Dedifferentiated amniotic fluid mesenchymal stem cell (primary cell): ENCODE results near the gene ESPN.
"Not testable (repeated sequence)": the region's sequence is repeated elsewhere in the genome, so short reads cannot be mapped to it uniquely, and the experiment has no call there.

Experiments
- DNase-seq: peaks from one replicate; pipeline ENCODE4 v3.0.0-alpha.2; 2016; ENCODE audit errors: extremely low spot score

The ESPN gene

GRCh38 chr1:6485168-6486101, 60.9 kb downstream of the ESPN start:
- DNase-seq: no peak

- DNase-seq: peak; percentile 84
Observed at GRCh38 chr1:6486433-6487011, 61.9 kb downstream of the ESPN start.

- no peak for DNase-seq
Observed at GRCh38 chr1:6487804-6488484, 63.4 kb downstream of the ESPN start.

GRCh38 chr1:6488602-6489382, 64.2 kb downstream of the ESPN start:
- DNase-seq: no peak

GRCh38 chr1:6489383-6489765, 64.8 kb downstream of the ESPN start:
- no peak for DNase-seq

DNA sequence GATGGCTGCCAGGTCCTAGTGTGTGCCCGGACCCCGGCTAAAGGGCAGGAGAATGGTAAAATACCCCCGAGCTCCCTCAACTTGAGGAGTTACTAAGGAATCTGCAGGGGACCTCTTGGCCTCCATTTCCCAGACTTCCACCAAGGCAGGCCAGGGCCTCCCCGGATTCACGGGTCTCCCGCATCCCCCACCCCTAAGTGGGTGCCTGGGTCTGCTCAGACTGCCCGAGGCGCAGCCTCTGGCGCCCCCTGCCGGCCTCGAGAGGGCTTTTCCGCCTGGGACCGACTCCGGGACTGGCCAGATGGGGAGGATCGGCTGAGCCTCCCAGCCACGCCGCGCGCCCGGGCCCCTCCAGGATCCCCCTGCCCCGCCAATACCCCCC, 65.2 kb downstream of the ESPN start:
- DNase-seq: peak; percentile 57

GRCh38 chr1:6490181-6491080, 65.9 kb downstream of the ESPN start:
- DNase-seq: peak; percentile 28

- no peak for DNase-seq
Observed at GRCh38 chr1:6491081-6491449, 66.5 kb downstream of the ESPN start.

- no peak for DNase-seq
Observed at GRCh38 chr1:6491480-6491962, 66.9 kb downstream of the ESPN start, which contains the start of gene PLEKHG5. Gene PLEKHG5, minus strand, starts transcription at chr1:6491667. Its CDS starts 14,096 bp downstream, at chr1:6477571.

- DNase-seq: no peak
Observed at GRCh38 chr1:6491966-6492365, 67.4 kb downstream of the ESPN start.

DNA sequence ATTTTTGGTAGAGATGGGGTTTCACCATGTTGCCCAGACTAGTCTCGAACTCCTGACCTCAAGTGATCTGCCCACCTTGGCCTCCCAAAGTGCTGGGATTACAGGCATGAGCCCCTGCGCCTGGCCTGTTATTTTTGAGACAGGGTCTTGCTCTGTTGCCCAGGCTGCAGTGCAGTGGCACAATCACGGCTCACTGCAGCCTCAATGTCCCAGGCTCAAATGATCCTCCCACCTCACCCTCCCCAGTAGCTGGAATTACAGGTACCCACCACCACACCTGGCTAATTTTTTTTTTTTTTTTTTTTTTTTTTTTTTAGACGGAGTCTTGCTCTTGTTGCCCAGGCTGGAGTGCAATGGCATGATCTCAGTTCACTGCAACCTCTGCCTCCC, 69.3 kb downstream of the ESPN start:
- DNase-seq: not testable (repeated sequence)

DNA sequence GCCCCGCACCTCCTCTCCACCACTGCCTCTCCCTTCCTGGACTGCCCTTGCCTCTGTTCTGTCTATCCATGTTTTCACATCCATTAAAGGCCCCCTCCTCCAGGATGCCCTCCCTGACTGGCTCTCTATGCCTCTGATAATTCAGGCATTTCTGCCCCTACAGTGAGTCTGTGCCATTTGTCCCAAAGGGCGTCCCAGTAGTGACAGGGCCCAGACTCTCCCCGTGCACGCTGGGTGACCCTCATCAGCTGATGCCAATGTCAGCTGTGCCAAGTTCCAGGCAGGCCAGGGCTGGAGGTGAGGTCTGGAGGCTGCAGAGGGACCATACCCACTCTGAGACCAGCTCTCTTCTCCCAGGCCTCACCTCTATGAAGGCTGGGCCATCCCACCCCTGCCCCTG, 70.1 kb downstream of the ESPN start:
- no peak for DNase-seq

DNA sequence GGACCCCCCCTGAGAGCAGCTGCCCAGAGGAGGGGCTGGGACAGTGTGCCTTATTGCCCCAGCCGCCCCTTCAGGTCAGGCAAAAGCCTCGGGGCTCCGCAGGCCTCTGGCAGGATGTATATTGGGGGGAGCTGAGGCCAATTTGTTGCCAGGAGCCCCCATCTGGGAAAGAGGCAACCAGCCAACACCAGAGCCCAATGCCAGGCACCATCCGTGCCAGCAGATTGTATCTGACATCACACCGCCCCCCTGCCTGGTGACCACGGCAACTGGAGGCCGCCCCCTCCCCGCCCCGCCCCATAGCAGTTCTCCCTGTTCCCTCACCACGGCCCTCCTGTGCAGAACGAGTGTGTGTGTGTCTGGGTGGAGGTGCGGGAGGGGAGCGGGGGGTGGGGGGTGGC, 70.5 kb downstream of the ESPN start:
- no peak for DNase-seq

GRCh38 chr1:6495540-6496364, 71.2 kb downstream of the ESPN start:
- DNase-seq: no peak

DNA sequence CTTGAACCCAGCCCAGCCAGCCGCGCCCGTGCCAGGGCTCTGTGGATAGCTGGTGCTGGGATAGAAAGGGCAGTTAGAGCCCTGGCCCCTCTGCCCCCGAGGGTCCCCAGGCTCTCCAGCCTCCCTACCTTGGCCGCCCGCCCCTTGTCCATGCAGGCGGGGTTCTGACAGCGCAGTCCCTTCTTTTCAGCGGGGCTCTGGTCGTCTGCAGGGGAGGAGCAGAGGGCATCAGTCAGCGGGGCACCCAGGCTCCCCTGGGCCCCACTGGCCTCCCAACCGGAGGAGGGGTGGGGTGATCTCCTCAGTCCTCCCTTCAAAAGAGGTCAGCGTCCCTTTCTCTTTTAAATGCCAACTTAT, 71.8 kb downstream of the ESPN start:
- DNase-seq: no peak

DNA sequence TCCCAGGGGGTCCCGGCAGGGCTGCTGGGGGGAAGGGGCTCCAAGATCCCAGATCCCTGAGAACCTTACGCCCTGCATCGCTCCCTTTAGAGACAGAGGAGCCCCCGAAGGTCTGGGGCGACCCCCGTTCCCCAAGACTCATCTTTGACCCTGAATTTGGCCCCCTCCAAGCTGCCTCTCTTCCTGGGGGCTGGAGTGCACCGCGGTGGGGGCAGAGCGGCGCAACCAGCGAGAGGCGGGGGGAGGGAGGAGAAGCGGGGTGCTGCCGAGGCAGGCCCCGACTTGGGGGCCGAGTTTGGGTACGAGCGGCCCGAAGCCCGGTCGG, 72.3 kb downstream of the ESPN start:
- no peak for DNase-seq

DNA sequence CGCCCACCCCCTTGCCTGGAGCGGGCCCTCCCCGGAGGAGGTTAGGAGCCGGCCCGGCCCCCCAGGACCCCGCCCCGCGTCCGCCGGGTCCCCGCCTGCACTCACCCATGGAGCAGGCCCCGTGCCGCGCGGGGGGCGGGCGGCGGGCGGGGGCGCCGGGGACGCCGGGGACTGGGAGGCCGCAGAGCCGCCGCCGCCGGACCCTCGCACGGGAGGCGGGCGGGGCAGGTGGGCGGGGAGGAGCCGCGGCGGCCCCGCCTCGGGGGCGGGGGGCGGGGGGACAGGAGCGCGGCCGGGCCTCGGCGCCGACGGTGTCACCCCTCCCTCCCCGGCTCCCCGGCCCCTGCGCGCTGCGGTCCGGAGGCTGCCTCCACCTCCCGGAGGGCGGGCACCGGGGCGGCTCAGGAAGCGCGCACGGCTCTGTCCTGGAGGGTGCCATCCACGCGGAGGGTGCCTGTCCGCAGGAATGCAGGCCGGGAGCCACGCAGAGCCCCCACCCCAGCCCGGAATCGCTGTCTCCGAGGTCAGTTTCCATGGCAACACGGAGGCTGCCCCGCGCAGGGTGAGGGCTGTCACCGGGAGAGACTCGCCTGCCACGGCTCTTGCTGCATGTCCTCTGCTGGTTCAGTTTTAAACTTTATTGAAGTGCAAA, 72.8 kb downstream of the ESPN start:
- DNase-seq: no peak

DNA sequence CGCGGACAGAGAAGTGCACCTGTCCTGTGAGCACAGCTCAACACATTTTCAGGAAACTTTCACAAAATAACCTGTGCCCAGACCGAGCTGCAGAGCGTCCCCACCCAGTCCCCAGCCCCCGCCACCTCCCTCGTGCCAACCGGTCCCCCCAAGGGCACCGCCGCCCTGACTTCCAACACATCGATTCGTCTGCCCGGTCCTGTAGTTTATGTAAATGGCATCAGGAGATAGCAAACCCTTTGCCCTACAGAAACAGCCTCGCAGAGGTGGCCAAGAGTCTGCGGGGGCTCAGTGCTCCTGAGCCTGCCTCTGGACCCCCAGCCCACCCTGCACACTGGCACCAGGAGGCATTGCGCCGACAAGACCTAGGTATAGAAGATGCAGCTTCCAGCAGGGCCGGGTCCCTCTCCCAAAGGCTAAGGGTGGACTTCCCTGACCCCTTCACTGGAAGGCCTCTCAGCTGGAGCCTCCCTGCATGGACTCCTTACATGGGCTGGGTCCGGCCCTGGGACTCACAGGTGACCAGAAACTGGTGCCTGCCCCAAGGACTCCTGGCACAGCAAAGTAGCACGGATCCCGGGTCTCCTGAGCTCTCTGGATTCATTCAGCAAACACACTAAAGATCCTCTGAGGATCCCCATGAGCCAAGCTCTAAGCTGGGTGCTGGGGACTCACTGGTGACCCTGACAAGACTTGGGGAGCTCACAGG, 73.4 kb downstream of the ESPN start:
- no peak for DNase-seq

GRCh38 chr1:6498576-6499111, 74.1 kb downstream of the ESPN start:
- DNase-seq: no peak
